ENCODE results near the gene LAMA1.
"Not testable (repeated sequence)": the region's sequence is repeated elsewhere in the genome, so short reads cannot be mapped to it uniquely, and the experiment has no call there.

Gene LAMA1

DNA sequence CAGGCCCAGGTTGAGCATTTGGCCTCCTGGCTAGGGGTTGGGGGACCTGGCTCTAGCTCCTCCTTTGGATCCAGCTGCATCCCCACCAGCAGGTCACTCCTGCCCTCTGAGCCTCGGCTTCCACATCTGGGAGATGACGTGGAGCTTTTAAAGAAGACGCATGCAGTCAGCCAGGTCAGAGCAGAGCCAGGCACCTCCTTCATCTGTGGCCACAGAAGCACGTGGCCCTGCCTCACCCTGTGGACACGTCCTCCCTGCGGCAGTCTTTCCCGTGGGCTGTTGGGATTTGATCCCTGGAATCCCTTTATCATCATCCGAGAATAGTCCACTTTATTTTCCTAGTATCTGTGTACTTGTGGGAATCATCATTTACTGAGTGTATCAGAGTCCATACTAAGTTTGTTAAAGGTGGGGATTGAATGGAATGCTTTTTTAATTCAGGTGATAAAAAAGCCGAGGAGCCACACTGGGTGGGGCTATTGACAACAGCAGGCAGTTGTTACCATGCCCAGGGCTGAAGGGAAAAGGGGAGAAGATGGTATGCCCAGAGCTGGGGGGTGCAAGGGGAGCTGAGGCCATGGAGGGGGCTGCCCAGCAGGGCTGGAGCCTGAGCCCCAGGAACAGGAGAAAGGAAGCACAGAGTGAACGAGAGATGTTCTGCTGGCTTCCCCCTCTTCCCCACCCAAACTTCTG is 170.1 kb downstream of the LAMA1 start:
- DNase-seq (ENCODE audit: low read depth) = no peak

DNA sequence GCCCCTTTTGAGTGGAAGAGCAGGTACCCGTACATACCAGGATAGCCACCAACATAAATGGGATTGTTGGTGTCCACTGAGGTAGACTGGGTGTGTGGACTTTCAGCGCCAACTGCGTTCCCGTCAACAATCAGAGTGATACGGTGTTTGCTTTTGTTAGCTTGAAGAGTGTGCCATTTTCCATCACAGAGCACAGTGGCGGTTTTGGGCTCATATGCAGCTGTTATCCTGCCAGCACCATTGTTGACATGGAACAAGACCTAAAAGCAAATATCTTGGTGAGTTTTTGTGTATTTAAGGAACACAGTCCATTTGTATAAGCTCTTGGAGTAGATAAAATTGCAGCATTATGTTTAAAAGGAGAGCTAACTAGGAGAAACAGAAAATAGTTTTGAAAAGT is 174.5 kb downstream of the LAMA1 start:
- DNase-seq (ENCODE audit: low read depth) = no peak

DNA sequence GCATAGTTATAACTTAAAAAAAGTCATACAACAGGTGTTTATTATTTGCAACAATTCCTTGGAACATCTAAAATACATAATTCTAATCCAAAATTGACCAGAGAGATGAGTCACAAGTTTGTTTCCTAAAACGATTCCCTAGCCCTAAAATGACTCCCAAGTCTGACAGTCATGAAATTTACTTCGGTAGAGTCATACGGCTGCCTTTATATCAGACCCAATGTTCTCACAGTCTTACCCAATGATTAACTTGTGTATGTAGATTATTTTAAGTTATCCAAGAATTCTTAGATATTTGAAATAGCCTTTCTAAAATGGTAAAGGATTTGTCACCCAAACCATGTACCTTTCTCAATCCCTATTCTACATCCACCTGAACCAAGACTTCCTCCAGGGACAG is 174.9 kb downstream of the LAMA1 start:
- DNase-seq (ENCODE audit: low read depth) = no peak

DNA sequence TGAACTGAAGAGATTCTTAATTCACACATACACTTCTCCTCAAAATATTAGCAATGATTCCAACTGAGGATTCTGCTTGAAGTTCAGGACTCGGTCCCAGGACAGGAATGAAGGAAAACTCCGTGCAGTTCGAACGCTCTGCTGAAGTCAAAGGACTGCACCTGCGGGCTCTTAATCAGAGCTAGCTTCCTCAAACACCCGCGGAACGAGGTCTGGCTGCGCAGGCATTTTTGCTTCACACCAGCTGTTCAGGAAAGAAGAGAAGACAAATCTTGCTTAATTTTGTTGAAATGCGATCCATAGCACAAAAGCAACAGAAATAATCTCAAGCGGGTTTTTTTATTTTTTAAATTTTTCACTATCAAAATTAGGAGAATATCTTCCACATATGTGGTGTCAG is 175.6 kb downstream of the LAMA1 start:
- DNase-seq (ENCODE audit: low read depth) = no peak

DNA sequence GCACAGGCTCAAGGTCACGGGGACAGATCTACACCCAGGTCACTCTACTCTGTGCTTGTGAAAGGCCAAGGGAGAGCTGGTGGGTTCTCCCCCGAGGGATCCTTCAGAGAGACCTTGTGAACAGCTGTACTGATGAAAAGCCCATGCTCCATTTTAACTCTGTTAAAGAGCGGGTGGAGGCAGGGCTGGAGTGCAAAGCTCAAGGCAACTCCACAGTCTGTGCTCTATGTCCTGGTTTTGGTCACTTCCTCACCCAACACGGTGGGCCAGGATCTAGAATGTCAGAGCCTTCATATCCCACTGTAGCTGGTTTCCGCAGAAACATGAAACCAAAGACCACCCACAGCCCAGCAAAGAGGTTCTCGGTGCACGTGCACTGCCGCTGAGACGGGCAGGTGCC is 177.1 kb downstream of the LAMA1 start:
- DNase-seq (ENCODE audit: low read depth) = no peak

DNA sequence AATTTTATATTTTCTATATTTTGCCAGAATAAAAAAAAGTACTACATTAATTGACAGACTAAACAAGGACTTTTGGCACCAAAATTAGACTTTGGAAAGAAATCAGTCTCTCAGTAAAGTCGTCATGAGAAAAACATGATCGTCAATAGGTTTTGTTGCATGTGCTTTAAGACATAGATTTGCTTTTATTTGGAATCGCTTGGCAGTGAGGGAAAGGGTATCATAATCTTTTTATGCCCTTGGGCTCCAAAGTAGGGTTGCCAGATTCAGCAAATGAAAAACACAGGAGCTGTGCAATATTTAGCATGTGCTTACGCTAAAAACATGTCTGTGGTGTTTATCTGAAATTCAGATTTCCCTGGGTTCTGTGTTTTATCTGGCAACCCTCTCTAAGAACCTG is 177.6 kb downstream of the LAMA1 start:
- DNase-seq (ENCODE audit: low read depth) = no peak

DNA sequence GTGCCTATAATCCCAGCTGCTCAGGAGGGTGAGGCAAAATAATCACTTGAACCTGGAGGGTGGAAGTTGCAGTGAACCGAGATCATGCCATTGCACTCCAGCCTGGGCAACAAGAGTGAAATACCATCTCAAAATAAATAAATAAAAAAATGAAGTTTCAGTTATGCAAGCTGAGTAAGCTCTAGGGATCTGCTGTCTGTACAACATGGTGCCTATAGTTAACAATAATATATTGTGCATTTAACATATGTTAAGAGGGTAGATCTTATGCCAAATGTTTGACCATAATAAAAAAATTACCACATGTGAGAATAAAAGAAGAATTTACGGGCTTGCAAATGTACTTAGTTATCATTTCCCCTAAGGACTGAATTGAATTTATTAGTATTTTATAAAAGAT is 179.2 kb downstream of the LAMA1 start:
- not testable (repeated sequence) for DNase-seq (ENCODE audit: low read depth)

DNA sequence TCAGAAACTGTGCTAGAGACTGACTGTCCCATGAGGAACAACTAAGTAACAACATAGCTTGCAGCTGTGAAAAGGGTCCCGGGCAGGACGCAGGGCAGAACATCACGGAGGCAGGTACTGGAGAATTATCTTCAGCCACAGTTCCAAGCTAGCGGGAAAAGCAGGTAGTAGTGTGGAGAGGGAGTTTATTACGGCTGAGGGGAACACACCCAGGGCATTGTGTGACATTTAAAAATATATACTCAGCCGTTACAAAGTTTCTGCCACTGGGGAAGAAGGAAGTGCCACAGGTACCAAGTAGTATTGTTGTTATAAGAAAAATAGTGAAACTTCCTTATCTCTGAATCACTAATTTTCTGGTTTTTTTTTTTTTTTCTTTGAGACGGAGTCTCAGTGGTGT is 179.6 kb downstream of the LAMA1 start:
- DNase-seq (ENCODE audit: low read depth) = no peak

DNA sequence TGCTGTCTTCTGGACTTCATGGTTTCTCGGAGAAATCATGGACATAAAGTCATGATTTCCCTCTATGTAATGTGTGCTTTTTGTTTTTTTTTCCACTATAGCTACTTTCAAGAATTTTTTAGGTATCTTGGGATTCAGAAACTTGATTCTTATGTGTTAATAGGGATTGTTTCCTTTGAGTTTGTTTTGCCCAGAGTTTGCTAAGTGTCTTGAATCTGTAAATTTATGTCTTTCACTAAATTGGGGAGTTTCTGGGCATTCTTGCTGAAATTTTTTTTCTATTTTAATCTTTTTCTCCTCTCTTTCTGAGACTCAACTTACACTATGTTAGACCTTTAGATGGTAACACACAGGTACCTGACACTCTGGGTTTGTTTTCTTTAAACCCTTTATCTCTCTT is 182.7 kb downstream of the LAMA1 start:
- DNase-seq (ENCODE audit: low read depth) = no peak

DNA sequence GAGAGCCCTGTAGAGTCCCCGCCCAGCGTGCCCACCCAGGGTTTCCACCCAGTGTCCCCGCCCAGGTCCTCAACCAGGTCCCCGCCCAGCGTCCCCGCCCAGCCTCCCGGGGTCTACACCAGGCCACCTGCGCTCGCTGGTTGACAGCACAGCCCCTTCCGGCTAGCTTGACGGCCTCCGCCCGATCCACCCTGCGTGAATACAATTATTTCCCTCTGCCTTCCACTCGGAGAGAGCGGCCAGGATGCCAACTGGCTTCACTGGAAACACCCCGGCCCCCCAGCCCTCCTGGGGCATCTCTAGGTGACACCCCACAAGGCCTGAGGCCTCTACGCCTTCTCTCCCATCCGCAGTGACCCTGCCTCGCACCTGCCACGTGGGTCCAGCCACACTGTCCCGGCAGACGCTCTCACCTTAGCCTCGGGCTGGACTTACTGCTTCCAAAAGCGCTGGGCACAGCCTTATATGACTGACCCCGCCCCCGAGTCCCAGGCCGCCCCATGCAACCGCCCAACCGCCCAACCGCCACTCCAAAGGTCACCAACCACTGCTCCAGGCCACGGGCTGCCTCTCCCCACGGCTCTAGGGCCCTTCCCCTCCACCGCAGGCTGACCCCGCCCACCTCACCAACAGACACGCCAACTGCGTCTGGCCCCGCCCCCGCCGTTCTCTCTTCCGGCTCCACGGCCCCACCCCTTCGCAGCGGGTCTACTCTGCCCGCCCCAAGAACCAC is 188.1 kb downstream of the LAMA1 start:
- no peak for DNase-seq (ENCODE audit: low read depth)

DNA sequence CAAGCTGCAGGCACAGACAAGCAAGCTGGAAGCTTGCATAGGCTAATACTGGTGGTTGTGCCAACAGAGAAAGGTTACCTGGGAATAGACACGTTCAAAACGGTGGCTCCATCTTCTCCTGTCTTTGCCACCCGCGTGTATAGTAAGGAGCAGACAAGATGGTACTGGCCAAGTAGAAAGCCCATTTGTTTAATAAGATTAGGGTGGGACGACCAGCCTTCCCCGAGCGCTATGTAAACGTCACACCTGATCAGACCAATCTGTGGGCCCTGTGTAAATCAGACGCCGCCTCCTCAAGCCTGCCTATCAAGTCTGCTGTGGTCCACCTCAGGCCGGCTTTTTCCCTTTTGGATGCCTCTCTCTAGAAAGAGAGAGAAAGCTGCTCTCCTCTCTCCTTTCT is 189.2 kb downstream of the LAMA1 start:
- DNase-seq (ENCODE audit: low read depth) = no peak

DNA sequence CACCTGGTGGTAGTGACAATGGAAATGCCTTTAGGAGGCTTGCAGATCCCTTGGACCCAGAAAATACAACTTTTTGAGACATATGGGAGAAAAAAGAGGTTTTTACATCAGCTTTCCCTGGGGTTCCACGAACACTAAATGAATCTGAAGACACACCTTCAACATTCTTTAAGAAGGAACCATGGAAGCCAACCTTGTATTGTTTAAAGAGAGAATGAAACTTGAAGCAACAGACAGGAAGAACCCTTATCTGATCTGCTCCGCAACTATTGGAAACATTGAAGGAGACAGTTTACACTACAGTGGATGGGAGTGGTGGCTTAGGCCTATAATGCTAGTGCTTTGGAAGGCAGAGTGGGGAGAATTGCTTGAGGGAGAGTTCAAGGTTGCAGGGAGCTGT is 190.4 kb downstream of the LAMA1 start:
- no peak for DNase-seq (ENCODE audit: low read depth)

DNA sequence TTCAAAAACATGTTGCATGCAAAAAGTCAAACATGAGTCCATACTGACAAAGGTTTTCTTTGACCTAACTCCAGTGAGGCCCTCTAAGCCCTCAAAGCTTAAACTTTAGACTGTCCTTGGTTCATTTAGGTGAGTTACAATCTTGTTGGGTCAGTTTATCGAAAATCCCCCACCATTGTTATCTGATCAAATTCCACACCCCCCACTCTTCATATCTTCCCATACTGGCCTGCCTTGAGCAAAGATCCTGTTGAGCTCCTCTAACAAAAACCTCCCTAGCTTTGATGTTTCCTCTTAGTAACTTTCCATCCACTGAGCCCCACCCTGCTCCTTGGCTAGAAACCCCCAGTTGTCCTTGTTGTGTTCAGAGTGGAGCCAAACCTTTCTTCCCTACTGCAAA is 194.4 kb downstream of the LAMA1 start:
- DNase-seq (ENCODE audit: low read depth) = no peak

DNA sequence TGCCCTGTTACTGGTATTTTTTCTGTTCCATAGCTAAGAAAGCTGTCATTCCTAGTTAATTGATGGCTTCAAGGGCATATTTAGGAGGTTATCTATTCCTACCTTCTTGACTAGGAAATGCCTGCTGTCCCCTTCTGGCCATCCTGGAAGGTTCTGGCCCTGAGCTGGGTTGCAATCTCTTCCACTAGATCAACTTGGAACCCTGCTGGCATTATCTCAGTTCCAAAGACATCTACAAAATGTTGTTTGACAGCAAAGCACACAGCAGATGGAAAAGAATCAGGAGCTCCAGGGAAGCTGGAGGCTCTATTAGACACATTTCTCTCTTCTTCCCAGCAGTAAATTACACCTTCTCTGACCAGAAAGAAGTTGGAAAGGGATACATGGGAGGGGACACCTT is 196.0 kb downstream of the LAMA1 start:
- DNase-seq (ENCODE audit: low read depth) = no peak

DNA sequence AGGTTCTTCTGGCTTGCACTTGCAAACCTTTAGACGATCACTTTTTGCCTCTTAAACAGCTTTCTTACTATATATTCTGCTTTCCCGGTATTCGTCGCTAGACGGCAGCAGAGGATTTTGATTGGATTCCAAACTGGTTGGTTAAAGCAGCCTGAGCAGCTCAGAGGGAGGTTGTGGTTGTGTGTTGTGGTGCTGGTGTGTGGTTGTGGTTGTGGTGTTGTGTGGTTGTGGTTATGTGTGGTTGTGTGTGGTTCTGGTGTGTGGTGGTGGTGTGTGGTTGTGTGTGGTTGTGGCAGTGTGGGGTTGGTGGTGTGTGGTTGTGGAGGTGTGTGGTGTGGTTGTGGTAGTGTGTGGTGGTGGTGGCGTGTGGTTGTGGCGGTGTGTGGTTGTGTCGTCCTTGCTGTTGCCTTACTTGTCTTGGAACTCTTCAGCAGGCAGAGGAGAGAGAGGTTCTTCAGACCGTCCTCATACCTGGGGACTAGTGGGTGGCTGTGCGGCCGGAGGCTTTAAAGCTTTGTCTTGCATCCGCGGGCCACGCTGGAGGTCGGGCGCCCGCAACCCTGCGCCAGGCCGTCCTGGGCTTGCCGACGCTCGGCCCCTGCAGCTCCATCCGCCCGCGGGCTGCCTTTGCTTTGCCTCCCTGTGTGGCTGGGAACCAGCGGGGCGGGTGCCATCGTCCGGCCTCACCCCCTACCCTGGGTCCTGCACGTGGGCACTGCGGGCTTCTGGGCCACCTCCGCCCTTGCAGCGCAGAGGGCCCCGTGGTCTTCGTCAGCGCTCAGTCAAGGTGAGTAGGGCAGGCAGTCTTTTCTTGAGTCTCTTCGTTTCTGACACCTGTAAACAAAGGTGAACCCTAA is 197.3 kb downstream of the LAMA1 start:
- peak; percentile 61 for DNase-seq (ENCODE audit: low read depth)

DNA sequence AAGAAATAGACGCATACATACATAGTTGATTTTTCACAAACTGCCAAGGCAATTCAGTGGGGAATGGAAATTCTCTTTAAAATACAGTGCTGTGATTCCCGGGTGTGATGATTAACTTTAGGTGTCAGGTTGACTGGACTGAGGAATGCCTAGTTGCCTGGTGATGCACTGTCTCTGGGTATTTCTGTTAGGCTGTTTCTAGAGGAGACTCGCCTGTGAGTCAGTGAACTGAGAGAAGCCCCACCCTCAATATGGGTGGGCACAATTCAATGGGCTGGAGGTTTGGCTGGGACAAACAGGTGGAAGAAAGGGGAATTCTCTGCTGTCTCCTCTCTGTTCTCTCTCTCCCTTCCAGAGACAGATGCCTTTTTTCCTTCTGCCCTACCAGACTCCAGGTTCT is 200.5 kb downstream of the LAMA1 start:
- peak; percentile 3 for DNase-seq (ENCODE audit: low read depth)

DNA sequence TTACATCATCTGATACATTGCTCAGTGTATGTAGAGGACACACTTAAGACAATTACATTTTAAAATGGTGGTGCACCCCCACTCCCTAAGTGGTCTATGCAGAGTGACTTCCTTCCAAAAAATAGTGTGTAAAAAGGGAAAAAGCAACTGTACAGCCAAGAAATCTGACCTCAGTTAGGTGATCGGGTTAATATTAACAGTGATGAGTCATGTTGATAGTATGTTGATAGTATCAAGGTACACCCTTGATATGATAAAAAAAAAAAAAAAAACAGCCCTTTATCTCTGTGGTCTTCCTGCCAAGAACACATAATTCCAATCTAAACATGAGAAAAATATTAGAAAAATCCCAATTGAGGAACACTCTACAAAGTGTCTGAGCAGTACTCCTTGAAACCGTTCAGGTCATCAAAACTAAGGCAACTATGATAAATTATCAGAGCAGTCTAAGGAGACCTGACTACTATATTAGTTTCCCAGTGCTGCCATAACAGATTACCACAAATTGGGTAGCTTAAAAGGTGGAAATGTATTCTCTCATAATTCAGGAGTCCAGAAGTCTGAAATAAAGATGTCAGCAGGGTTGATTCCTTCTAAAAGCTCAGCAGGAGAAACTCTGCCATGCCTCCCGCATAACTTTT is 216.2 kb downstream of the LAMA1 start:
- DNase-seq (ENCODE audit: low read depth) = no peak

DNA sequence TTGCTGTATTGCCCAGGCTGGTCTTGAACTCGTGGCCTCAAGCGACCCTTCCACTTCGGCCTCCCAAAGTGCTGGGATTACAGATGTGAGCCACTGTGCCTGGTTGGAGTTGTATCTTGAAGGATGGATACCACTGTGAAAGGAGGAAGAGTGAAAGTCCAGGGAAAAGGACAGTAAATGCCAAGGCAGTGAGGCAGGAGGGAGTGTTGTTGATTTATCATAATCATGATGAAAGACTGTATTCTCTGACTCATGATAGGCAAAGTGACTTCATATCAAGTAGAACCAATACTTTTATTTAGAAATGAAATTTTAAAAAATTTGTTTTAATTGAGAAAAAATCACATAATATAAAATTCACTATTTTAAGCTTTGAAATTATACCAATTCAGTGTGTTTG is 225.8 kb downstream of the LAMA1 start:
- DNase-seq (ENCODE audit: low read depth) = no peak
